ENCODE measurements around the gene UPK2.
"Not testable (repeated sequence)": the region's sequence is repeated elsewhere in the genome, so short reads cannot be mapped to it uniquely, and the experiment has no call there.

UPK2 gene

DNA sequence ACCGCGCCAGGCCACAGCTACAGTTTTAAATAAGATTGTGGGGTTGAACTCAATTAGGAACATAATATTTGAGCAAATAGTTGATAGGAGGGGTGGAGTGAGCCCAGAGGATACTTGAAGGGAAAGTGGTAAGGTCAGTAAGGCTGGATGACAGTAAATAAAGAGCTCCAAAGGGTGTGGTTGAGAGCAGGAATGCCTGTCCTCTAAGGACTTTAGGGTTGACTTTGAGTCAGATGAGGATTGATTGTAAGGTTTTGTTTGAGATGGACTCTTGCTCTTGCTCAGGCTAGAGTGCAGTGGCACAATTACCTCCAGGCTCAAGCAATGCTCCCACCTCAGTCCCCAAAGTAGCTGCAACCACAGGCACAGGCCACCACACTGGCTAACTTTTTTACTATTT is 17.9 kb downstream of the UPK2 start:
- DNase-seq (ENCODE audit: low read depth), result no peak
- TF ChIP-seq, protein P1, sequence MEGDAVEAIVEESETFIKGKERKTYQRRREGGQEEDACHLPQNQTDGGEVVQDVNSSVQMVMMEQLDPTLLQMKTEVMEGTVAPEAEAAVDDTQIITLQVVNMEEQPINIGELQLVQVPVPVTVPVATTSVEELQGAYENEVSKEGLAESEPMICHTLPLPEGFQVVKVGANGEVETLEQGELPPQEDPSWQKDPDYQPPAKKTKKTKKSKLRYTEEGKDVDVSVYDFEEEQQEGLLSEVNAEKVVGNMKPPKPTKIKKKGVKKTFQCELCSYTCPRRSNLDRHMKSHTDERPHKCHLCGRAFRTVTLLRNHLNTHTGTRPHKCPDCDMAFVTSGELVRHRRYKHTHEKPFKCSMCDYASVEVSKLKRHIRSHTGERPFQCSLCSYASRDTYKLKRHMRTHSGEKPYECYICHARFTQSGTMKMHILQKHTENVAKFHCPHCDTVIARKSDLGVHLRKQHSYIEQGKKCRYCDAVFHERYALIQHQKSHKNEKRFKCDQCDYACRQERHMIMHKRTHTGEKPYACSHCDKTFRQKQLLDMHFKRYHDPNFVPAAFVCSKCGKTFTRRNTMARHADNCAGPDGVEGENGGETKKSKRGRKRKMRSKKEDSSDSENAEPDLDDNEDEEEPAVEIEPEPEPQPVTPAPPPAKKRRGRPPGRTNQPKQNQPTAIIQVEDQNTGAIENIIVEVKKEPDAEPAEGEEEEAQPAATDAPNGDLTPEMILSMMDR (IDR thresholded peaks at IDR 0.05; ENCODE audit: insufficient read depth, low read depth, low read length, missing control alignments), result no peak
- no peak overlapping the region for H3K4me3 ChIP-seq (ENCODE audit: low read depth, low read length)

DNA sequence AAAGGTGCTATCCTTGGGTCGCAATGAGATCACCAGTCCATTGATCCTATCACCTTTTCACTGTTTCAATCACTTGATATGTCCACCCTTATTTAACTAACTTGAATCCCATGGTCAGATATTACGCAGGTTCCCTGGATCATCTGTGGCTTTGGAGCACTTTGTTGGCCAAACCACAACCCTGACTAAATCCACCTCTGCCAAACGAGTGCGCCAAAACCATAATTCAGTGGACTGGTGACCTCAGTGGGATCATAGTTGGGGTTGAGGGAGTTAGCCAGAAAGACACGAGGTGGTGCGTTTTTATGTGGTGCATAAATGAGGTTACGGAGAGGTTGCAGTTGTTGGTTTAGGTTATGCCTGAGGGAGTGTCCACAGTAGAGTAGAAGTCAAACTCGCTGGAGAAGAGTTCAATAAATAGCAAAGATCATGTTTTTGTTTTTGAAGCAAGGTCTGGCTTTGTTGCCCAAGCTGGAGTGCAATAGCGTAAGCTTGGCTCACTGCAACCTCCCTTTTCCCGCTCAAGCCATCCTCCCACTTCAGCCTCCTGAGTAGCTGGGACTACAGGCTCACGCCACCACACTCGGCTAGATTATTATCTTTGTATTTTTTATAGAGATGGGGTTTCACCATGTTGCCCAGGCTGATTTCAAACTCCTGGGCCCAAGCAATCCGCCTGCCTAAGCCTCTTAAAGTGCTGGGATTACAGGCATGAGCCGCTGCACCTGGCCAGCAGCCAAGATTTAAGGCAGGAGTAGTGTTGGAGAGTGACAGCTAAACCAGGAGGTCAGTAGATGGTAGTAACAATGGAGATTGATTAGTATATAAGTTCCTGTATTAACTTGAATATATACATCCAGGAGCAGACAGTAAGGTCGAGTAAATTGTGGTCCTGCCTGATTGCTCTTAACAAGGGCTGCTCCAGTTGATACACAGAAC is 19.9 kb downstream of the UPK2 start:
- no peak for DNase-seq (ENCODE audit: low read depth)
- H3K4me3 ChIP-seq (ENCODE audit: low read depth, low read length), result no peak overlapping the region
- TF ChIP-seq, protein P1 (IDR thresholded peaks at IDR 0.05; ENCODE audit: insufficient read depth, low read depth, low read length, missing control alignments), result no peak

GRCh38 chr11:118979434-118979833 is 23.3 kb downstream of the UPK2 start:
- no peak for DNase-seq (ENCODE audit: low read depth)
- TF ChIP-seq, protein P1 (IDR thresholded peaks at IDR 0.05; ENCODE audit: insufficient read depth, low read depth, low read length, missing control alignments), result no peak

GRCh38 chr11:118980191-118980881 is 24.2 kb downstream of the UPK2 start:
- DNase-seq (ENCODE audit: low read depth), result no peak
- TF ChIP-seq, protein P1 (IDR thresholded peaks at IDR 0.05; ENCODE audit: insufficient read depth, low read depth, low read length, missing control alignments), result no peak
- H3K4me3 ChIP-seq (ENCODE audit: low read depth, low read length), result no peak overlapping the region

More at GRCh38 chr11:118979434-118979833, 23.3 kb downstream of the UPK2 start:
- H3K4me3 ChIP-seq (ENCODE audit: low read depth, low read length), result no peak overlapping the region

- not testable (repeated sequence) for H3K4me3 ChIP-seq (ENCODE audit: low read depth, low read length); DNase-seq (ENCODE audit: low read depth)
Observed at GRCh38 chr11:118984337-118984736, 28.2 kb downstream of the UPK2 start.

- no peak overlapping the region for H3K4me3 ChIP-seq (ENCODE audit: low read depth, low read length)
- no peak for DNase-seq (ENCODE audit: low read depth)
- TF ChIP-seq, protein P1 (IDR thresholded peaks at IDR 0.05; ENCODE audit: insufficient read depth, low read depth, low read length, missing control alignments), result no peak
Observed at GRCh38 chr11:118984825-118985224, 28.7 kb downstream of the UPK2 start.

DNA sequence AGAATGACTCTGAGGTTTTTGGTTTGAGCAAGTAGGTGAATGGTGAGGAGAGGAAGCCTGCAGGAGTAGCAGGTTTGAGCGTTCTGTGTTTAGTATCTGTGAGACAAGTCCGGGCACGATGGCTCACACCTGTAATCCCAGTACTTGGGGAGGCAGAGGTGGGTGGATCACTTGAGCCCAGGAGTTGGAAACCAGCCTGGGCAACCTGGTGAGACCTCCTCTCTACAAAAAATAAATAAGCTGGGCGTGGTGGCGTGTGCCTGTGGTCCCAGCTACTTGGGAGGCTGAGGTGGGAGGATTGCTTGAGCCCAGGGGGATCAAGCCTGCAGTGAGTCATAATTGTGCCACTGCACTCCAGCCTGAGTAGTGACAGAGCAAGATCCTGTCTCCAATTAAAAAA is 32.2 kb downstream of the UPK2 start:
- H3K4me3 ChIP-seq (ENCODE audit: low read depth, low read length), result no peak overlapping the region
- DNase-seq (ENCODE audit: low read depth), result no peak
- TF ChIP-seq, protein P1 (IDR thresholded peaks at IDR 0.05; ENCODE audit: insufficient read depth, low read depth, low read length, missing control alignments), result no peak

GRCh38 chr11:118991486-118992038 is 35.5 kb downstream of the UPK2 start:
- not testable (repeated sequence) for DNase-seq (ENCODE audit: low read depth); H3K4me3 ChIP-seq (ENCODE audit: low read depth, low read length)

All from GM12865 (cell line).